Stimulated activated CD8-positive, alpha-beta memory T cell treated with anti-CD3 and anti-CD28 coated beads, Interleukin-4, amount 100 ng/mL, for 48 hours (primary cell): ENCODE results near the gene LRP5.
"Not testable (repeated sequence)": the region's sequence is repeated elsewhere in the genome, so short reads cannot be mapped to it uniquely, and the experiment has no call there.

Experiments
- DNase-seq: peaks from one replicate; pipeline ENCODE4 v3.0.0-alpha.2; 2020

LRP5 gene

DNA sequence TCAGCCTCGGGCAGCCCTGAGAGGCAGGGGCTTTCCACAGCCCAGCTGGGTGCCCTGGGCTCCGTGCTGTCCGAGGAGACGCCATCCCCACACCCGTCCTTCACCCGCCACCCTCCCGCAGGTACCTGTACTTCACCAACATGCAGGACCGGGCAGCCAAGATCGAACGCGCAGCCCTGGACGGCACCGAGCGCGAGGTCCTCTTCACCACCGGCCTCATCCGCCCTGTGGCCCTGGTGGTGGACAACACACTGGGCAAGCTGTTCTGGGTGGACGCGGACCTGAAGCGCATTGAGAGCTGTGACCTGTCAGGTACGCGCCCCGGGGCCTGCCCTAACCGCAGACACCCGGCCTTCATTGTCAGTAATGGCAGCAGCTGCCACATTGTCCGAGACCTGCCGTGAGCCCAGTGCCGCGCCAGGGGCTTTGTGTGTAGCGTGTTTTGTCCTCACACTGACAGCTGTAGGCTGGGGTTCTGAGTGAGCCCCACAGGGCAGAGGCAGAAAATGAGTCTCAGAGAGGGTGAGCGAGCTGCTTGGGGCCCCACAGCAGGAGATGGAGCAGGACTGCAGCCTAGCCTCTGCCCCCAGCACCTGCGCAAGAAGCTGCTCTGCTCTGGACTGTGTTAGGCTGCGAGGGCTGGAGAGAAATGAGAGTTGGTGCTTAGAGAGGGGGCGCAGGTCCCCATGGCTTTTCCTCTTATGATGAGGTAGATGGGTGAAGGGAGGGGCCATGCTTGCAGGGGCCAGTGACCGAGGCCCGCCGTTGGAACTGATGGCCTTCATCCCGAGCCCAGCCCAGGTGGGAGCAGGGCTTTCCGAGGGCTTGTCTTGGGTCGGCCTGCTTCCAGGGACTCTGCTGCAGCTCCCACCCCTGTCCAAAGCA is 112.8 kb downstream of the LRP5 start:
- DNase-seq, result no peak

DNA sequence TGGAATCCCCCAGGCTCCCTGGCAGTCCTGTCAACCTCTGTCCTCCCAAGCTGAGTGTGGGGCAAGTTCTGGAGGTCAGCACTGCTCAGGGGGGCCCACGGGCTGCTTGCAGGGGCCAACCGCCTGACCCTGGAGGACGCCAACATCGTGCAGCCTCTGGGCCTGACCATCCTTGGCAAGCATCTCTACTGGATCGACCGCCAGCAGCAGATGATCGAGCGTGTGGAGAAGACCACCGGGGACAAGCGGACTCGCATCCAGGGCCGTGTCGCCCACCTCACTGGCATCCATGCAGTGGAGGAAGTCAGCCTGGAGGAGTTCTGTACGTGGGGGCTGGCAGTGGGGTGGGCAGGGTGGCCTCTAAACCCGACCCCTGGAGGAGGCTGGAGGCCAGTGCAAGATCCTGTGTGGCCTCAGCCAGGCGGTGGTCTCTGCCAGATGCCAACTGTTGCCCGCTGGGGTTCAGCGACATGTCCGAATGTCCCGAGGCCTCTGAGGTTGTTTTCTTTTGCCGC is 113.5 kb downstream of the LRP5 start:
- no peak for DNase-seq

DNA sequence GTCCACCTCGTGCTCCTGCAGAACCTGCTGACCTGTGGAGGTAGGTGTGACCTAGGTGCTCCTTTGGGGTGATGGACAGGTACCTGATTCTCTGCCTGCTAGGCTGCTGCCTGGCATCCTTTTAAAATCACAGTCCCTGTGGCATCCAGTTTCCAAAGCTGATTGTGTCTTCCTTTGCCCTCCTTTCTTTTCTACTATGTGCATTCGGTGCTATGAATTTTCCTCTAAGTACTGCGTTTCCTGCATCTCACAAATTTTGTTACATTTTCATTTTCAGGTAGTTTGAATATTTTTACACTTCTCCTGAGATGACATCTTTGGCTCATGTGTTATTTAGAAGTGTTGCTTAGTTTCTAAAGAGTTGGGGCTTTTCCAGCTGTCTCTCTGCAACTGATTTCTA is 117.3 kb downstream of the LRP5 start:
- DNase-seq, result no peak

DNA sequence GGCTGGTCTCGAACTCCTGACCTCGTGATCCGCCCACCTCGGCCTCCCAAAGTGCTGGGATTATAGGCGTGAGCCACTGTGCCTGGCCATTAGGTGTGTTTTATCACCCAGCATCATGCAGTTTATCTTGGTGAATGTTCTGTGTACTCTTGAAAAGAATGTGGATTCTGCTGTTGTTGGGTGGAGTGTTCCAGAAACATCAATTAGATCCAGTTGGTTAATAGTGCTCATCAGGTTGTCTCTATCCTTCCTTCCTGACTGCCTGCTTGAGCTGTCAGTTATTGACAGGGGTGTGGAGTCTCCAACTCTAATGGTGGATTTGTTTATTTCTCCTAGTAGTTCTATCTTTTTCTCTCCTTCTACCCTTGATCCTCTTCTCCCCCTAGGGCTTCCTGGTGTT is 118.0 kb downstream of the LRP5 start:
- DNase-seq, result no peak

DNA sequence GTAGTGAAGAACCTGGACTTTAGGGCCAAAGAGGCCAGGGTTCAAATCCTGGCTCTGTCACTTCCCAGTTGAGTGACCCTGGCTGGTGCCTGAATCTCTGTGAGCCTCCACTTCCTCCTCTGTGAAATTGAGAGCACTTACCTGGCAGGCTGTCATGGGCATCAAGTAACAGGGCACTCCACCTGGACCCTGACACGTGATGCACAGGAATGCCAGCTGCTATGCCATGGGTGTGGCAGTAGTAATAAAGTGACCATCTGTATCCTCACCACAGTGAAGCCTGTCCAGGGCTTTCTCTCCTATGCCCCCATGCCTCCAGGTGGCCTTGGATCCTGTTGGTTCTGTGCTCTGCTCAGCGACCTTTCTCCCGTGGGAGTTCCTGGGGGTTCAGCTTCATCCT is 118.4 kb downstream of the LRP5 start:
- no peak for DNase-seq

DNA sequence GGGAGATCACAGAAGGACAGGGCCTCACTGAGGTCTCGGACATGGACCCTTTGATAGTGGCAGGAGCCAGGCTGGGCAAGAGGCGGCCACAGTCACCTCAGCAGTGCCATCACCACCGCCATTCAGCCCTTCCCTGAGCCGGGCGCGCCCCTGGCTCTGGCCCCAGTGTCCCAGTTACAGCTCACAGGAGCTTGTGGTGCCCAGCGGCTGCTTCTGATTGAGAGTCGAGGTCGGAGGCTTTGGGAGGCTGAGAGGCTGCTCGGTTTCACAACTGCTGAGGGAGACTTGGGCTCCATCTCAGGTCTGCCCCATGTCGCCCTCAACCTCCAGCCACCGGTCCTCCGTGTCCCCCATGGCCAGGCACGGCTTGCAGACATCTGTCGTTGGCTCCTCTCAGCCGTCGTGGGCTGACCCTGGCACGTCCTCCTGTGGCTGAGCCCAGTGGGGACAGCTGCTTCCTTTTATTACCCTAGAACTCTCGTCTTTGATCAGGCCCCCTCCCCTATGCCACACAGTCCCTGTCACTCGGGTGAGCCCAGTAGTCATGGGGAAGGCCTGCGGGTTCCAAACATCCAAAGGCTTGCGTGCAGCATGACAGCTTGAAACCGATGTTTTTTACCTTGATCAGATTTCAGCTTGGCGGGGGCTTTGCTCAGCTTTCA is 119.7 kb downstream of the LRP5 start:
- no peak for DNase-seq

DNA sequence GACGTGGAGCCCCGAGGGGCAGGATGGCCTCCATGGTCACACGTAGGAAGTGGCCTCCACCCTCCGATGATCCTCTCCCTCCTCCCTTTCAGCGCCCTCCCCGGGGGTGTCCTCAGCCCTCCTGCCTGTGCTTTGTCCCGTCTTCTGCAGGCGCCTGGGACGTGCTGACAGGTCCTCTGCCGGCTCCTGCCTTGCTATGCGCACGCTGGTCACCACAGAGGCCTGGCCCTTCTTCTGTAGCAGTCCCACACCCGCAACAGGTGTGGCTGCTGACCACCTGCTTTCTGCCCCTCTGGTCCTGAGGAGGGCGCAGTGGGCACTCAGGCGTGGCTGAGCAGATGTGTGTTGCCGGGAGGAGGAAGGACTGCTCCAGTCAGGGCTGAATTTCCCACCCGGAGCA is 120.5 kb downstream of the LRP5 start:
- no peak for DNase-seq

DNA sequence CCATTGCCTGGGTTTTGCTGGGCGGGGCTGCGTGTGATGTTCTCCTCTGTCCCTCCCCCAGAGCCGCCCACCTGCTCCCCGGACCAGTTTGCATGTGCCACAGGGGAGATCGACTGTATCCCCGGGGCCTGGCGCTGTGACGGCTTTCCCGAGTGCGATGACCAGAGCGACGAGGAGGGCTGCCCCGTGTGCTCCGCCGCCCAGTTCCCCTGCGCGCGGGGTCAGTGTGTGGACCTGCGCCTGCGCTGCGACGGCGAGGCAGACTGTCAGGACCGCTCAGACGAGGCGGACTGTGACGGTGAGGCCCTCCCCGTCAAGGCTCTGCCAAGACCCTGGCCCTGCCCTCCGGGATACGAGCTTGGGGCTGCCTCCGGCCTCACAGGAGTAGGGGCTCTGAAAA is 121.2 kb downstream of the LRP5 start:
- no peak for DNase-seq

DNA sequence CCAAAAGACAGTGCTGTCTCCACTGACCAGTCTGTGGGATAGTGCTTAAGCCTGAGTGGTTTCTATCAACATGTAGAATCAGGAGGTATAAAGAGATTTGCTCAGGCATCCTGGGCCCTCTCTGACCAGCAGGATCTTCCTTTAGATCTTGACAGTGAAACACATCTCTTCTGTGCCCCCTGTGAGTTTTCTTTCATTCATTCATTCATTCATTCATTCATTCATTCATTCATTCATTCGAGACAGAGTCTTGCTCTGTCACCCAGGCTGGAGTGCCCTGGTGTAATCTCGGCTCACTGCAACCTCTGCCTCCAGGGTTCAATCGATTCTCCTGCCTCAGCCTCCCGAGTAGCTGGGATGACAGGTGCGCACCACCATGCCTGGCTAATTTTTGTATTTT is 121.8 kb downstream of the LRP5 start:
- DNase-seq, result not testable (repeated sequence)

DNA sequence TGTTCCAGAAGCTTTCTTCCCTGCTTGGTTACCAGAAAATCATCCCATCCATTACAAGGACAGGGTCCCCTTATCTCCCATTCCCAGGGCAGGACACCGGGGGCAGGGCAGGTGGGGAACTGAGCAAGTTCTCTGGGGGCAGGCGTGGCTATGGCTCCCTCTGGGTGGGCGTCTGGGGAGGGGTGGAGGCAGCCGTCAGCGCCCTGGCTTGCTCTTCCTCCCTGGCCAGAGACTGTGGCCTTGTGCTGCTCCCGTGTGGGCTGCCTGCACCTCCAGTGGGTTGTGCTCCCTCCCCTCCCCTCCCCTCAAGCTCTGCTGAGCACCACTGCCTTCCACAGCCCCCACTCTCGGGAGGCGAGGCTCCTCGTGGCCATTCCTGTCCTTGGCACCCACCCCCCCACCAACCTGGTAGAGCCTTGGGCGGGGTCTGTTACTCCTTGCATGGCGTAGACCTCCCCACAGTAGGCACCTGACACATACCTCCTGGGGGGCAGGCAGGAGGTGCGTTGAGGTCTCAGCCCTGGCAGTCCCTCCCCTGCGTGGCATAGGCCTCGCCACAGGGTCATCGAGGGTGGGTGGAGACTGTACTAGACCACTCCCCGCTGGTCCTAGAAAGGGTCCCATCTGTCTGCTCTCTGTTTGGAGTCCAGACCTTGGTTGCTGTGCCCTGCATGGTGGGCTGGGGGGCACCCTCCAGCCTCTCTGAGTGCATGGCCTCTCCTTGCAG is 123.9 kb downstream of the LRP5 start:
- no peak for DNase-seq

DNA sequence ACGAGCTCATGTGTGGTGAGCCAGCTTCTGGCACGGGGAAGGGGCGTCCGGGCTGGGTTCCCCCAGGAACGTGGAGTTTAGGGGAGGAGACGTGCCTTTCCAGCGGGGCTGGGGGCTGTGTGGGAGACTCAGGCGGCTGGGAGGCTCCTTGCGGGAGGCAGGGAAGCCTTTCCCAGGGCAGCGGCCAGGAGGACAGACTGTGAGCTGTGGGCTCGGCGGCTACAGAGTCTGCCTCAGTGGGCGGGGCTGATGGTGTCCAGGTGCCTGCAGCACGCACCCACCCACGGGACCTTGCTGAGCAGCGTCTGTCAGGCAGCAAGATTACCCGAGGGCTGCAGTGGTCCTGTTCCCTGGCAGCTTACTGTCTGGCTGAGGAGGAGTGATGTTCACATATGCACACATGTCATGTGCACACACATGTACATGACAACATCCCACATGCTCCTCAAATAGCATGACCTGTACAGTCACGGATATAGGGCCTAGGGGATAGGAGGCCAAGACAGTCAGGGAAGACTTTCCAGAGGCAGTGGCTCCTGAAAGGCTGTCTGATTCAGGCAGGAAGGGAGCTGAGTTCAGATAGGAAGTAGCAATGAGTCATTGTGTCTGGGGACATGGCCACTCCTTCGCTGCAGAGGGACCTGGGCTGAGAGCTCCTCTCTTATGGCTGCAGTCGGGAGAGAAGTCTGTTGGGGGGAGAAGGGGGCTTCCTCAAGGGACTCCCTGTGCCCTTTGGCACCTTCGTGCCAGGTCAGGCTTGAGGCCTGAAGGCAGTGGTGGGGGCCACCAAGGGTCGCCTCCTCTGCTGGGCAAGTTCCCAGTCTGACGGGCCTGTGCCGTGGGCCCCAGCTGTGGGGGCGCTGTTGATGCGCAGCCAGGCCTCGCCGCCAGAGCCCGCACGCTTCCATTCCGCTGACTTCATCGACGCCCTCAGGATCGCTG is 124.9 kb downstream of the LRP5 start:
- no peak for DNase-seq

DNA sequence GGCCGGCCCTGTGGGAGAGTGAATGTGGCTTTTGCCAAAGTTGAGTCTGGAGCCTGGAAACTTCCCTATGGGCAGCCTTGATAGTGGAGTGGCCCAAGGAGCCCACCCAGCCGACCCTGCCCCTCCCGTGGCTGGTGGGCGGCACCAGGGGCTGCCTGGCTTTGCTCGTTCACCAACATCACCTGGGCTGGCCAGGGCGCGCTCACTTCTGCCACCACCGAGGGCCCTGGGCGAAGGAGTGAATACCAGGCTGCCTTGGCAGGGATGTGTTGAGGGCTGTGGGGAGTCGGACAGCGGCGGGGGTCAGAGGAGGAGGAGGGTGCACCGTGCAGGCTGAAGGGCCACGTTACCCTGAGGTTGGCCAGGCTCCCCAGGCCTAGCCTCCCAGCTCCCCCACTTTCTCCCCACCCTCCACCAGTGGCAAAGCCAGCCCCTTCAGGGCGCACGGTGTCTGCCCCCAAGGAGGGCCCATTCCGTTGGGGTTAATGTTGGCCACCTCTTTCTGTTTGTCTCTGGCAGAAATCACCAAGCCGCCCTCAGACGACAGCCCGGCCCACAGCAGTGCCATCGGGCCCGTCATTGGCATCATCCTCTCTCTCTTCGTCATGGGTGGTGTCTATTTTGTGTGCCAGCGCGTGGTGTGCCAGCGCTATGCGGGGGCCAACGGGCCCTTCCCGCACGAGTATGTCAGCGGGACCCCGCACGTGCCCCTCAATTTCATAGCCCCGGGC is 125.7 kb downstream of the LRP5 start:
- no peak for DNase-seq

DNA sequence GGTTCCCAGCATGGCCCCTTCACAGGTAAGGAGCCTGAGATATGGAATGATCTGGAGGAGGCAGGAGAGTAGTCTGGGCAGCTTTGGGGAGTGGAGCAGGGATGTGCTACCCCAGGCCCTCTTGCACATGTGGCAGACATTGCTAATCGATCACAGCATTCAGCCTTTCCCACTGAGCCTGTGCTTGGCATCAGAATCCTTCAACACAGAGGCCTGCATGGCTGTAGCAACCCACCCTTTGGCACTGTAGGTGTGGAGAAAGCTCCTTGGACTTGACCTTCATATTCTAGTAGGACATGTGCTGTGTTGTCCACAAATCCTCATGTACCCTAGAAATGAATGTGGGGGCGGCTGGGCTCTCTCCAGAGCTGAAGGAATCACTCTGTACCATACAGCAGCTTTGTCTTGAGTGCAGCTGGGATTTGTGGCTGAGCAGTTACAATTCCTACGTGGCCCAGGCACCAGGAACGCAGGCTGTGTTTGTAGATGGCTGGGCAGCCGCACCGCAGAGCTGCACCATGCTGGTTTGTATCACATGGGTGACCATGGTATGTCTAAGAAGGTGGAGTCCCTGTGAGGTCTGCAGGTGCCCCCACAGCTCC is 126.4 kb downstream of the LRP5 start:
- DNase-seq, result no peak

DNA sequence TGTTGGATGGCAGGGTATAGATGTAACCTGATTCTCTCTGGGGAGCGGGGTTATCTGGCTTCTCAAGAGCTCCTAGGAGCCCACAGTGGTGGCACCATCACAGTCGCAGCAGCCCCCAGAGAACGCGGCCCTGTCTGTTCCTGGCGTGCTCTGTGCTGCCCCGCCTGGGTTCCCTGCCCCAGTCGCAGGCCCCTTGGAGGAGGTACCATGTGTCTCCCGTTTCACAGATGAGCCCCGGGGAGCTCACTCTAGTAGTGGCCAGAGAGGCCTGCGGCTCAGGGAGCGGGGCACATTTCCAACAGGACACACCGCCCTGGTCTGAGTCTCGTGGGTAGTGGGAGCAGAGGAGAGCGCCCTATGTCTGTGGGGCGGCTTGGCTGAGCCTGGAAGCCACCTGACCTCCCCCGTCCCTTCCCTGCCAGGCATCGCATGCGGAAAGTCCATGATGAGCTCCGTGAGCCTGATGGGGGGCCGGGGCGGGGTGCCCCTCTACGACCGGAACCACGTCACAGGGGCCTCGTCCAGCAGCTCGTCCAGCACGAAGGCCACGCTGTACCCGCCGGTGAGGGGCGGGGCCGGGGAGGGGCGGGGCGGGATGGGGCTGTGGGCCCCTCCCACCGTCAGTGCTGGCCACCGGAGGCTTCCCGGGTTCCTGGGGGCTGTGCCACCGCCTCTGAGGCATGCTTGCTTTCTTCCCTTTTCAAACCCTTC is 127.1 kb downstream of the LRP5 start:
- no peak for DNase-seq

DNA sequence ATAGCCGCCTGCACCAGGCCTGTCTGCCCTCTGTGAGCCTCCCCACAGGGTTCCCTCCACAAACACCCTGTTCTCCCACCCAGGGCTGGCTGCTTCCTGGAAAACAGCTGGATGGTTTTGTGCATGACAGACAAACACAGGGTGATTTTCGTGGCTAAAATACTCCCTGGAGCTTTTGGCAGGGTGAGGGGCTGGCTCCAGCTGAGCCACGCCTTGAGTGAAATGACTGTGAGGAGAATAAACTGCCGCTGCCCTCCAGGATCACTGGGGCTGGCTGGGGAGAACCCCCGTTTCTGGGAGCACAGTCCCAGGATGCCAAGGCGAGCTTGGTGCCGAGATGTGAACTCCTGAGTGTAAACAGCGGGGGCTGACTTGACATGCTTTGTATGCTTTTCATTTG is 127.8 kb downstream of the LRP5 start:
- DNase-seq, result no peak

DNA sequence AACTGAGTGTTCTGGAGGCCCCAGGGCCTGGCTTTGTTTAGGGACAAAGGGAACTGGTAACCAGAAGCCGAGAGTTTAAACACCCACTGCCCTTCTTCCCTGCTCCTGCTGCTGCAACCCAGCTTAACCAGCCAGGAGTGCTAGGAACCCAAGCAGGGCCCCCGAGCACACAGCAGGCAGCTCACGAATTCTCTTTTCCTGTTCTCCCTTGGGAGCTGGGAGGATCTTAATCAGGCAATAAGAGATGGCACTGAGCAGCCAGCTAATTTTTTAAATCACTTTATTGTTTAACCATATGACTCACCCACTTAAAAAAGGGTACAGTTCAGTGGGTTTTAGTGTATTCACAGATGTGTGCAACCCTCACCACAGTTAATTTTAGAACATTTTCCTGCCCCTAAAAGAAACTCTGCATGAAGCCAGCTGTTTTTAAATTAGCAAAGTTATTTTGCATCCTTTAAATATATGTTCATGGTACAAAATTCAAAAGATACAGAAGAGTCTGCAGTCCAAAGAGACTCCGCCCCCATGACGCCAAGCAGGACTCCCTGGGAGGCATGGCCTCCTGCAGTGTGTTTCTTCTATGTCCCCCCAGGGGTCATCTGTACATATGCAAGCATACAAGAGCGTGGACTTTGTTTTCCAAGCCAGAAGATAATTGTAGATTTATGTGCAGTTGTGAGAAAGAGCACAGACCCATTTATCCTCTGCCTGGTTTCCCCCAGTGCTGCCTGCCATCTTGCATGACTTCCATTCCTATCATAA is 129.3 kb downstream of the LRP5 start:
- no peak for DNase-seq

DNA sequence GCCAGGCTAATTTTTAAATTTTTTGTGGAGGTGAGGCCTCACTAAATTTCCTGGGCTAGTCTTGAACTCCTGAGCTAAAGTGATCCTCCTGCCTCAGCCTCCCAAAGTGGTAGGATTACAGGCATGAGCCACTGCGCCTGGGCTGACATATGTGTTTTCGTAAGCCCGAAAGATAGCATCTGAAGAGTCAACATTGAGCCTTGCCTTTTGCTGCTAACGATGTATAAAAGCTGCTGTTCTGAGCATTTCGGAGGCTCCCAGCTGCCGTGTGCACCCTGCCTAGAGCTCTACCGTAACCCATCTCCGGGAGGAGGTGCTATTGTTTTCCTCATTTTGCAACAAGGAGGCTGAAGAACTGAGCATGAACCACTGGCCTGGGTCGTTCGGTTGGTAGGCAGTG is 130.0 kb downstream of the LRP5 start:
- no peak for DNase-seq

DNA sequence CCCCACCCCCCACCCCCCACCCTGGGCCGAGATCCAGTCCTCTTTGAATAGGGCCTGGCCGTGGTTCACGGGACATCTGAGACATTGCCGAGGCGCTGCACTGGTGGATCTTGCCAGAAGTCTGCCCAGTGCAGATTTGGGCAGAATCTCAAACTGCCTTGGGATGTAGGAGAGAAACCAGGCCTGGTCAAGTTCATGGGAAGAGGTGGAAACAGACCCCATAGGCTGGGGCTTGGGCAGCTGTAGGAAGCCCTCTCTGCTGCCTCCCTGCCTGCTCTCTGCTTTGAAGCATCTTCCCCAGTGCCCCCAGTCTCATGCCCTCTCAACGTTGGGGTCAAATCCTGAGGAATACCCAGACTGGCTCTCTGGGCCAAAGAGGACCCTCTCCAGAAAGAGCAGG is 132.2 kb downstream of the LRP5 start:
- DNase-seq, result no peak

DNA sequence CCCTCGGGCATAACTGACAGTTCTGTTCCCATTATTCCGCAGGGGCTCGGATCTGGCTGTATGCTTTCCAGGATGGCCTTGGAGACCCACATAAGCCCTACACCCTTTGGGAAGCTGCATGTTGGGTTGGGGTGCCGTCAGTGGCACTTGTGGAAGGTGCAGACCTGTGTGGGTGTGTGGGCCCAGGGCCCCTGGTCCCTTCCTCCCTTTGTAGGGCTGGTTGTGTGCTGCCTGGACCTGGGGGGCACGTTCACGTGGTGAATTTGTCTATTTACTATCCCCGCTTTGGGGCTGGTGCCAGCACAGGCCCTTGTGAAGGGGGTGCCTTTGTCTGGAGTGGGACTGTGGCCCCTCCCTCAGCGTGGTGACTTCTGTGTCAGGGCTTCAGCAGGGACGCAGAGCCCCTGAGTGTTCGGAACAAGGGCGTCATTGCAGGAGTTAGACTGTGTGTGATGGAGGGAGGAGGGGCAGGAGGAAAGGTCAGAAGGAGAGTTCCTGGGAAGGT is 133.2 kb downstream of the LRP5 start:
- DNase-seq, result no peak
